ENCODE measurements around the gene PAQR5. TPM values are rescaled to one million over a fixed set of nuclear protein-coding genes. Genes with fewer than 3 reads are reported as not detected.

Gene PAQR5
- total and polyA plus RNA-seq, 9 of the 15 experiments (the other 6 are each of a cell fraction or from before 2014, with no cell fraction given), result 0.04 to 0.08 TPM; not detected in 7

GRCh38 chr15:69451951-69452691 lies 153.4 kb downstream of the PAQR5 start (continued):
- peak; percentile 73 for TF ChIP-seq TCF3 (CRISPR knock-in tag; IDR thresholded peaks at IDR 0.05)
- TF ChIP-seq PYGO2 (tag; IDR thresholded peaks at IDR 0.05), result 0 out of 2 replicates have a peak, but pooled peaks have one; percentile 41
- TF ChIP-seq FOSL1 (tag; conservative IDR thresholded peaks at IDR 0.05), result 0 out of 2 replicates have a peak, but pooled peaks have one; percentile 10
- peak in 1 of 2 experiments; percentile 16; a peak in 1 of 4 replicates for TF ChIP-seq RCOR1 (IDR thresholded peaks at IDR 0.05; ENCODE audit: borderline replicate concordance in 1 of 2, low read depth in 2 of 2, low read length in 2 of 2)
- no peak for TF ChIP-seq SNIP1 (IDR thresholded peaks at IDR 0.05; ENCODE audit: low read depth)
- TF ChIP-seq HMGXB4 (CRISPR knock-in tag; IDR thresholded peaks at IDR 0.05), result no peak
- no peak for TF ChIP-seq ZNF583 (CRISPR knock-in tag; IDR thresholded peaks at IDR 0.05)
- peak; percentile 14; the same call in 1 of the 2 replicates for TF ChIP-seq MGA (IDR thresholded peaks at IDR 0.05)
- TF ChIP-seq NCOA1 (IDR thresholded peaks at IDR 0.05; ENCODE audit: low read depth), result peak; percentile 45; the same call in 1 of the 2 replicates
- no peak for TF ChIP-seq MEF2A (IDR thresholded peaks at IDR 0.05; ENCODE audit: control insufficient read depth, low read depth, low read length)
- no peak for TF ChIP-seq SMAD4 (CRISPR knock-in tag; conservative IDR thresholded peaks at IDR 0.05)
- no peak for TF ChIP-seq TCFL5 (CRISPR knock-in tag; conservative IDR thresholded peaks at IDR 0.05)
